GM23248 (cell line): ENCODE measurements around the gene TMEM237.

Source experiments
- EZH2 ChIP-seq: fragments of 200-600 bp; sonication (generic); IDR thresholded peaks from 2 replicates; pipeline ENCODE4 v1.6.1; 2018; ENCODE audit warnings: antibody characterized with exemption, mild to moderate bottlenecking; ENCODE audit not compliant: insufficient read depth, poor library complexity, severe bottlenecking
- EZH2phosphoT487 ChIP-seq: fragments of 200-600 bp; sonication (generic); IDR thresholded peaks from 2 replicates; pipeline ENCODE4 v1.6.1; 2018; ENCODE audit warnings: antibody characterized with exemption, moderate library complexity, mild to moderate bottlenecking, low read depth; ENCODE audit not compliant: insufficient read depth

DNA sequence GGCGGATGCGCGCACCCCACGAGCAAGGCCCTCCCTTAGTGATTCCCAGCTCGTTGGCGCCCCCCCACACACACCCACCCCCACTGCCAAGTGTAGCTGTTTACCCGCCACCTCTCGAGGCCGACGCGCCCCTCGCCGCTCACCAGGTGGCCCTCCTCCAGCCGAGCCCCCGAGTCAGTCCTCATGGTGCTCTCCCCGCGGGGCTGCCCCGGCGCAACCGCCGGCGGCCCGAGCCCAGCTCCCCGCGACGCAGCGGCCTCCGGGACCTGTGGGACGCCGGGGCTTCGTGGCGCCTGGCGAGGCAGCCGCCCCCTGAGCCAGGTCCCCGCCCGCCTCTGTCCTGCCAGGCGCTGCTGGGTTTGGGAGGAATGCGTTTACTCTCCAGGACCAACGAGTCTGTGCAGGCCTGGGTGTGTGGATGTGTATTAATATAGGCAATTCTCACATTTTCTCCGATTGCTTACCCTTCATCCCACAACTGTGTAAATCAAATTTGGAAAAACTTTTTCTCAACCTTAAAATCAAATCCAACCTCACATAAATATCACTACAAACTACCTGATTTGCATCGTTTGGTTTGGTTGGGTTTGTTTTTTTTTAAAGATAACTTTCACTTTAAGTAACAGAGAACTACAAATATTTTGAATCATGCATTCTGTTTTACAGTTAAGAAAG, at the start of gene TMEM237:
- TF ChIP-seq EZH2 (no peak), EZH2phosphoT487 (no peak)
